Adrenal gland (tissue), 5 donors: ENCODE measurements around the gene RPS6KC1.

Source experiments
- CTCF ChIP-seq, 6 experiments: fragments of 450-650 bp in 4 of 6; fragments of 200-600 bp in 2 of 6; sonication (generic) in 1 of 6; IDR thresholded peaks; 1 replicate in 5 of 6; 2 replicates in 1 of 6; pipeline versions ENCODE4 v1.5.1 to v1.8.0; 2016 to 2021; ENCODE audit warnings: antibody characterized with exemption in 6 of 6, mild to moderate bottlenecking in 2 of 6, moderate library complexity in 1 of 6
- POLR2A ChIP-seq, 2 donors: fragments of 450-650 bp; IDR thresholded peaks; one replicate each; pipeline ENCODE4 v1.6.1; 2017; ENCODE audit warnings: antibody characterized with exemption in 2 of 2, mild to moderate bottlenecking in 2 of 2, moderate library complexity in 1 of 2
- donor health status: DM: no; HTN: no; CAD: no.

GRCh38 chr1:213035573-213035972, 15.5 kb upstream of the RPS6KC1 start:
- no peak for TF ChIP-seq CTCF (IDR thresholded peaks at IDR 0.05)
- TF ChIP-seq POLR2A (IDR thresholded peaks at IDR 0.05) = no peak
